K562 (cell line): Measurements from ENCODE around the gene FGR. TPM values are rescaled to one million over a fixed set of nuclear protein-coding genes. Genes with fewer than 3 reads are reported as not detected.

Experiments used
- AFF4 ChIP-seq: sonication (generic); formaldehyde crosslinking; IDR thresholded peaks from 2 replicates; pipeline ENCODE4 v1.8.0; 2023; ENCODE audit warnings: mild to moderate bottlenecking, missing genetic modification reagents
- CHAMP1 ChIP-seq: fragments of 450-650 bp; IDR thresholded peaks from 2 replicates; pipeline ENCODE4 v1.6.1; 2016; ENCODE audit warnings: mild to moderate bottlenecking
- CSDE1 ChIP-seq, 2 experiments: fragments of 450-650 bp; IDR thresholded peaks; 2 replicates each; pipeline ENCODE4 v1.6.1; 2016; ENCODE audit warnings: mild to moderate bottlenecking in 1 of 2
- CTCFL ChIP-seq: IDR thresholded peaks from 2 replicates; pipeline ENCODE4 v1.6.1; 2011; ENCODE audit warnings: borderline replicate concordance, low read depth, mild to moderate bottlenecking, moderate library complexity, low read length; ENCODE audit not compliant: insufficient read depth, poor library complexity, severe bottlenecking
- ESRRB ChIP-seq: fragments of 250-450 bp; sonication (Bioruptor Pico); IDR thresholded peaks from 2 replicates; pipeline ENCODE4 v1.5.0; 2020; ENCODE audit warnings: mild to moderate bottlenecking, moderate library complexity, borderline replicate concordance
- GATAD2B ChIP-seq: fragments of 450-650 bp; IDR thresholded peaks from 2 replicates; pipeline ENCODE4 v1.6.1; 2017; ENCODE audit warnings: mild to moderate bottlenecking, borderline replicate concordance
- NR3C1 ChIP-seq: sonication (generic); formaldehyde crosslinking; IDR thresholded peaks from 2 replicates; pipeline ENCODE4 v1.8.1; 2022; ENCODE audit warnings: missing genetic modification reagents
- PRDM10 ChIP-seq: fragments of 450-650 bp; IDR thresholded peaks from 2 replicates; pipeline ENCODE4 v1.6.1; 2018; ENCODE audit not compliant: partially characterized antibody
- ZNF174 ChIP-seq: fragments of 250-450 bp; sonication (Bioruptor Pico); IDR thresholded peaks from 2 replicates; pipeline ENCODE4 v1.4.0; 2020; ENCODE audit warnings: mild to moderate bottlenecking
- ZNF512 ChIP-seq: IDR thresholded peaks from 2 replicates; pipeline ENCODE4 v1.6.1; 2016; ENCODE audit warnings: missing genetic modification characterization, missing compliant biosample characterization
- ZNF740 ChIP-seq, 3 experiments: fragments of 200-800 bp in 1 of 3; sonication (Bioruptor generic) in 1 of 3; sonication (generic) in 1 of 3; formaldehyde crosslinking in 1 of 3; IDR thresholded peaks; 2 replicates each; pipeline versions ENCODE4 v1.6.1 to v1.8.0; 2016 to 2022; ENCODE audit warnings: mild to moderate bottlenecking in 2 of 3, missing compliant biosample characterization in 2 of 3, missing genetic modification characterization in 2 of 3, missing genetic modification reagents in 1 of 3
- polyA plus RNA-seq, 8 experiments: library from polyadenylated mRNA; depleted of rRNA in 4 of 8; stranded (reverse) in 5 of 8; unstranded in 3 of 8; fragments of >200 nt; fragmentation: Nextera tagmentation in 2 of 8; fragmentation: Illumina TruSeq in 1 of 8; extraction: Ambion mirVana in 2 of 8; extraction: Trizol in 1 of 8; gene quantifications; 2 replicates each; pipeline versions ENCODE4 v1.2.1 to v1.2.3, GENCODE V29; 2011 to 2014; ENCODE audit warnings: inconsistent platforms in 1 of 8, missing spikeins in 1 of 8
- total RNA-seq, 7 experiments: library from RNA; depleted of rRNA in 6 of 7; stranded (reverse); fragments of >200 nt in 6 of 7; fragmentation: Illumina TruSeq in 2 of 7; extraction: Trizol in 2 of 7; gene quantifications; 2 replicates each; pipeline versions ENCODE4 v1.2.1 to v1.2.3, GENCODE V29; 2011 to 2021; ENCODE audit warnings: low replicate concordance in 1 of 7

FGR gene
- total and polyA plus RNA-seq, 9 of the 15 experiments (the other 6 are each of a cell fraction or from before 2014, with no cell fraction given) = 0.04 to 0.11 TPM; not detected in 7

GRCh38 chr1:27666791-27667254 lies 31.8 kb upstream of the FGR start (continued):
- TF ChIP-seq CTCFL (no peak), ZNF174 (CRISPR knock-in tag) (no peak), NR3C1 (no peak), AFF4 (no peak), PRDM10 (peak; percentile 55), CHAMP1 (no peak), CSDE1 (IDR thresholded peaks at IDR 0.05) (no peak), ESRRB (CRISPR knock-in tag) (no peak), GATAD2B (no peak), ZNF740 (CRISPR knock-in tag; IDR thresholded peaks at IDR 0.05) (peak; percentile 62), ZNF740 (tag; IDR thresholded peaks at IDR 0.05) (no peak), ZNF512 (no peak)
